ENCODE measurements around the gene LRMDA. TPM values are rescaled to one million over a fixed set of nuclear protein-coding genes. Genes with fewer than 3 reads are reported as not detected.
"Not testable (repeated sequence)": the region's sequence is repeated elsewhere in the genome, so short reads cannot be mapped to it uniquely, and the experiment has no call there.

Gene LRMDA
- total RNA-seq, 1 donor from 2014 or later = 6.3 TPM

GRCh38 chr10:75585294-75585693, 153.9 kb downstream of the LRMDA start:
- DNase-seq = no peak

- DNase-seq = no peak
Observed at GRCh38 chr10:75586814-75587213, 155.4 kb downstream of the LRMDA start.

- no peak for DNase-seq
Observed at GRCh38 chr10:75588031-75588430, 156.6 kb downstream of the LRMDA start.

- DNase-seq = no peak
Observed at GRCh38 chr10:75589895-75590654, 158.7 kb downstream of the LRMDA start.

GRCh38 chr10:75592151-75592787, 160.8 kb downstream of the LRMDA start:
- DNase-seq = no peak

- DNase-seq = peak; percentile 43
Observed at GRCh38 chr10:75592791-75593643, 161.6 kb downstream of the LRMDA start.

- DNase-seq = no peak
Observed at GRCh38 chr10:75593692-75594556, 162.5 kb downstream of the LRMDA start.

- DNase-seq = no peak
Observed at GRCh38 chr10:75596930-75597620, 165.7 kb downstream of the LRMDA start.

GRCh38 chr10:75597773-75598440, 166.5 kb downstream of the LRMDA start:
- peak; percentile 35 for DNase-seq

GRCh38 chr10:75598998-75599397, 167.6 kb downstream of the LRMDA start:
- DNase-seq = no peak

- no peak for DNase-seq
Observed at GRCh38 chr10:75599875-75600648, 168.6 kb downstream of the LRMDA start.

- no peak for DNase-seq
Observed at GRCh38 chr10:75600833-75601232, 169.4 kb downstream of the LRMDA start.

- DNase-seq = peak; percentile 54
Observed at GRCh38 chr10:75602341-75602740, 170.9 kb downstream of the LRMDA start.

GRCh38 chr10:75605096-75605495, 173.7 kb downstream of the LRMDA start:
- DNase-seq = no peak

GRCh38 chr10:75605795-75606194, 174.4 kb downstream of the LRMDA start:
- DNase-seq = not testable (repeated sequence)

- DNase-seq = no peak
Observed at GRCh38 chr10:75606203-75606779, 174.9 kb downstream of the LRMDA start.

GRCh38 chr10:75607576-75607975, 176.2 kb downstream of the LRMDA start:
- no peak for DNase-seq

GRCh38 chr10:75610183-75610582, 178.8 kb downstream of the LRMDA start:
- no peak for DNase-seq

GRCh38 chr10:75611172-75611992, 180.0 kb downstream of the LRMDA start:
- no peak for DNase-seq
